ENCODE results near the gene PPM1L.
"Not testable (repeated sequence)": the region's sequence is repeated elsewhere in the genome, so short reads cannot be mapped to it uniquely, and the experiment has no call there.

Gene PPM1L

GRCh38 chr3:160941885-160942494, 186.0 kb downstream of the PPM1L start:
- DNase-seq, result no peak

GRCh38 chr3:160943996-160944395, 188.0 kb downstream of the PPM1L start:
- no peak for DNase-seq

- DNase-seq, result no peak
Observed at GRCh38 chr3:160945336-160945735, 189.3 kb downstream of the PPM1L start.

GRCh38 chr3:160948273-160948672, 192.2 kb downstream of the PPM1L start:
- no peak for DNase-seq

- no peak for DNase-seq
Observed at GRCh38 chr3:160949460-160949859, 193.4 kb downstream of the PPM1L start.

GRCh38 chr3:160950542-160950941, 194.5 kb downstream of the PPM1L start:
- no peak for DNase-seq

- no peak for DNase-seq
Observed at GRCh38 chr3:160950954-160951353, 194.9 kb downstream of the PPM1L start.

- DNase-seq, result no peak
Observed at GRCh38 chr3:160951642-160952487, 195.8 kb downstream of the PPM1L start.

GRCh38 chr3:160953686-160954085, 197.7 kb downstream of the PPM1L start:
- DNase-seq, result no peak

GRCh38 chr3:160956785-160957184, 200.8 kb downstream of the PPM1L start:
- peak; percentile 48 for DNase-seq

GRCh38 chr3:160960568-160960967, 204.5 kb downstream of the PPM1L start:
- no peak for DNase-seq

- DNase-seq, result no peak
Observed at GRCh38 chr3:160963949-160964348, 207.9 kb downstream of the PPM1L start.

GRCh38 chr3:160968761-160969160, 212.7 kb downstream of the PPM1L start:
- no peak for DNase-seq

- DNase-seq, result peak; percentile 14
Observed at GRCh38 chr3:160973067-160973809, 217.2 kb downstream of the PPM1L start.

- no peak for DNase-seq
Observed at GRCh38 chr3:160977773-160978172, 221.7 kb downstream of the PPM1L start.

GRCh38 chr3:160980740-160981139, 224.7 kb downstream of the PPM1L start:
- DNase-seq, result no peak

- peak; percentile 100 for DNase-seq
Observed at GRCh38 chr3:160981217-160981938, 225.3 kb downstream of the PPM1L start.

GRCh38 chr3:160982491-160982890, 226.5 kb downstream of the PPM1L start:
- peak; percentile 86 for DNase-seq

- DNase-seq, result not testable (repeated sequence)
Observed at GRCh38 chr3:160983900-160984299, 227.9 kb downstream of the PPM1L start.

GRCh38 chr3:160986069-160986468, 230.0 kb downstream of the PPM1L start:
- no peak for DNase-seq

GRCh38 chr3:160987982-160988964, 232.2 kb downstream of the PPM1L start:
- no peak for DNase-seq

GRCh38 chr3:160990446-160990845, 234.4 kb downstream of the PPM1L start:
- DNase-seq, result no peak

Data from MV-4-11 (cell line).